Fibroblast of skin of left biceps (primary cell): ENCODE results near the gene KREMEN2.

Experiments used
- DNase-seq, 2 experiments: peaks; one replicate each; pipeline ENCODE4 v3.0.0-alpha.2; 2013; ENCODE audit warnings: low read depth in 2 of 2

Gene KREMEN2

GRCh38 chr16:2964475-2965336 lies 631 bp downstream of the KREMEN2 start:
- DNase-seq: no peak

GRCh38 chr16:2966043-2966807 lies 2.1 kb downstream of the KREMEN2 start:
- no peak for DNase-seq

GRCh38 chr16:2966808-2967191 lies 2.7 kb downstream of the KREMEN2 start:
- no peak for DNase-seq

- no peak for DNase-seq
These were observed 3.1 kb downstream of the KREMEN2 start for GRCh38 chr16:2967211-2967631.

GRCh38 chr16:2967721-2968161 lies 3.7 kb downstream of the KREMEN2 start:
- no peak for DNase-seq

- no peak for DNase-seq
These were observed 4.3 kb downstream of the KREMEN2 start for GRCh38 chr16:2968368-2968737.

- peak; percentile 33 to 50 for DNase-seq
These were observed 4.9 kb downstream of the KREMEN2 start, which contains the start of gene PAQR4 for GRCh38 chr16:2968738-2969544. TSS of gene PAQR4 (plus strand) at chr16:2969348. CDS start at chr16:2969675, 327 bp downstream.

- DNase-seq: no peak
These were observed 5.8 kb downstream of the KREMEN2 start for GRCh38 chr16:2969545-2970521.

GRCh38 chr16:2970563-2970962 lies 6.5 kb downstream of the KREMEN2 start:
- DNase-seq: no peak

GRCh38 chr16:2971134-2971984 lies 7.3 kb downstream of the KREMEN2 start:
- no peak for DNase-seq

GRCh38 chr16:2971985-2972784 lies 8.1 kb downstream of the KREMEN2 start:
- no peak for DNase-seq

GRCh38 chr16:2973093-2973492 lies 9.0 kb downstream of the KREMEN2 start:
- DNase-seq: no peak

GRCh38 chr16:2973605-2974318 lies 9.7 kb downstream of the KREMEN2 start:
- DNase-seq: no peak

- DNase-seq: no peak
These were observed 10.4 kb downstream of the KREMEN2 start for GRCh38 chr16:2974319-2975056.

- DNase-seq: no peak
These were observed 11.2 kb downstream of the KREMEN2 start for GRCh38 chr16:2975161-2975795.

GRCh38 chr16:2976201-2976600 lies 12.1 kb downstream of the KREMEN2 start:
- DNase-seq: no peak

- DNase-seq: no peak
These were observed 12.6 kb downstream of the KREMEN2 start for GRCh38 chr16:2976673-2977072.
